BE2C (cell line): Measurements from ENCODE around the gene GAS6.

Experiments used
- DNase-seq: peaks from one replicate; pipeline ENCODE4 v3.0.0-alpha.2; 2020
- H3K27me3 ChIP-seq: fragments of 250-450 bp; sonication (Bioruptor Pico); 2 replicates; pipeline ENCODE4 v1.5.1; 2020; ENCODE audit warnings: mild to moderate bottlenecking
- H3K36me3 ChIP-seq: fragments of 250-450 bp; sonication (Bioruptor Pico); 2 replicates; pipeline ENCODE4 v1.5.1; 2020; ENCODE audit warnings: mild to moderate bottlenecking
- H3K4me1 ChIP-seq: fragments of 250-450 bp; sonication (Bioruptor Pico); 2 replicates; pipeline ENCODE4 v1.5.1; 2020
- H3K4me3 ChIP-seq: 2 replicates; pipeline ENCODE4 v1.5.1; 2011; ENCODE audit warnings: low read depth, low read length
- H3K9me3 ChIP-seq: fragments of 250-450 bp; sonication (Bioruptor Pico); 2 replicates; pipeline ENCODE4 v1.5.1; 2020
- TF ChIP-seq, protein P1 (sequence below): IDR thresholded peaks from 2 replicates; pipeline ENCODE4 v1.5.1; 2012; ENCODE audit warnings: mild to moderate bottlenecking, low read depth, low read length

GAS6 gene

DNA sequence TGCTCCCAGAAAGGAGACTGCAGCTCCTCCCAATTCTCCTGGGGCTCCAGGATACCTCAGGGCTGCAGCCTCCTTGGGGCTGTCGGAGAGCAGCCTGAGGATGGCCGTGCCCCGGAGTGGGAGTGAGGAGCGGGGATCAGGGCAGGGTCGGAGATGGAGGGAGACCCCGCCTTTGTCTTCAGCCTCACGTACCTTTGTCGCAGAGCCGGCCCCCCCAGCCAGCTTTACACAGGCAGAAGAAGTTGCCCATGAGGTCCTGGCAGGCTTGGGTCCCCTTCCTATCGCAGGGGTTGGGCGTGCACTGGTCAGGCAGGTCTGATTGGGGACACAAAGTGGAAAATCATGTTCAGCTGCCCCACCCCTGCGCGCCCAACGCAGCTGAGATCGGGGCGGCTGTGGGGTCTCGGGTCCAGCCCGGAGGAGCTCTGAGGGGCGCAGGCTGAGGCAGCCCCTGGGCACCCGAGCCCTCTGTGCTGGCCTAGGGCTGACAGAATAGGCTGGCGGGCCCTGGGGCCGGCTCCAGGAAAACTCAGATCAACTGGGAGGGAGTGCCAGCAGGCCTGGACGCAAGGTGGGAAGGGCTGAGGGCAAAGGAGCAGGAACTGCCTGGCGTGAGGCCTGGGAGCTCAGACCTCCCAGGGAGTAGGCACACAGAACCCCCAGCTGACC is 24.2 kb downstream of the GAS6 start:
- DNase-seq = no peak
- Histone ChIP-seq H3K4me3 (no peak overlapping the region), H3K4me1 (peaks cover 15% of the 10 kb centered on the region), H3K27me3 (no peaks in the 10 kb centered on the region), H3K36me3 (no peaks in the 10 kb centered on the region), H3K9me3 (no peaks in the 10 kb centered on the region)
- TF ChIP-seq, protein P1, sequence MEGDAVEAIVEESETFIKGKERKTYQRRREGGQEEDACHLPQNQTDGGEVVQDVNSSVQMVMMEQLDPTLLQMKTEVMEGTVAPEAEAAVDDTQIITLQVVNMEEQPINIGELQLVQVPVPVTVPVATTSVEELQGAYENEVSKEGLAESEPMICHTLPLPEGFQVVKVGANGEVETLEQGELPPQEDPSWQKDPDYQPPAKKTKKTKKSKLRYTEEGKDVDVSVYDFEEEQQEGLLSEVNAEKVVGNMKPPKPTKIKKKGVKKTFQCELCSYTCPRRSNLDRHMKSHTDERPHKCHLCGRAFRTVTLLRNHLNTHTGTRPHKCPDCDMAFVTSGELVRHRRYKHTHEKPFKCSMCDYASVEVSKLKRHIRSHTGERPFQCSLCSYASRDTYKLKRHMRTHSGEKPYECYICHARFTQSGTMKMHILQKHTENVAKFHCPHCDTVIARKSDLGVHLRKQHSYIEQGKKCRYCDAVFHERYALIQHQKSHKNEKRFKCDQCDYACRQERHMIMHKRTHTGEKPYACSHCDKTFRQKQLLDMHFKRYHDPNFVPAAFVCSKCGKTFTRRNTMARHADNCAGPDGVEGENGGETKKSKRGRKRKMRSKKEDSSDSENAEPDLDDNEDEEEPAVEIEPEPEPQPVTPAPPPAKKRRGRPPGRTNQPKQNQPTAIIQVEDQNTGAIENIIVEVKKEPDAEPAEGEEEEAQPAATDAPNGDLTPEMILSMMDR = no peak

DNA sequence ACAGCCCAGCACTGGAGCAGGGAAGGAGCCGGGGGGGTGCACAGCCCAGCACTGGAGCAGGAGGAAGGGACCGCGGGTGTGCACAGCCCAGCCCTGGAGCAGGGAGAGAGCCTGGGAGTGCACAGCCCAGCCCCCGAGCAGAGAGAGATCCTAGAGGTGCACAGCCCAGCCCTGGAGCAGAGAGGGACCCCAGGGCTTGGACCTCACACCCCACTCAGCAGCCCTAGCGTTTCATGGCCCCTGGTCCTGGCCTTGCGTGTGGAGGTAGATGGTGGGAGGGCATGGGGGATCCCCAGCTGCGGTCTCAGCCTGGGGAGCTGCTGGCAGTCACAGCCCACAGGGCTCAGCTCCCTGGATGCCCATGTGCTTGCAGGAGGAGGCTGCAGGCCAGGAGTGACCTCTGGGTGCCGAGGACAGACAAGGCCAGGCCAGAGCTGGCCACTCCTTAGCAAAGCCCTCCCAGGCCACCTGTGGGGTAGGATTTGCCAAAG is 25.1 kb downstream of the GAS6 start:
- Histone ChIP-seq H3K4me1 (peaks cover 15% of the 10 kb centered on the region), H3K4me3 (no peak overlapping the region)
- TF ChIP-seq, protein P1 = no peak

DNA sequence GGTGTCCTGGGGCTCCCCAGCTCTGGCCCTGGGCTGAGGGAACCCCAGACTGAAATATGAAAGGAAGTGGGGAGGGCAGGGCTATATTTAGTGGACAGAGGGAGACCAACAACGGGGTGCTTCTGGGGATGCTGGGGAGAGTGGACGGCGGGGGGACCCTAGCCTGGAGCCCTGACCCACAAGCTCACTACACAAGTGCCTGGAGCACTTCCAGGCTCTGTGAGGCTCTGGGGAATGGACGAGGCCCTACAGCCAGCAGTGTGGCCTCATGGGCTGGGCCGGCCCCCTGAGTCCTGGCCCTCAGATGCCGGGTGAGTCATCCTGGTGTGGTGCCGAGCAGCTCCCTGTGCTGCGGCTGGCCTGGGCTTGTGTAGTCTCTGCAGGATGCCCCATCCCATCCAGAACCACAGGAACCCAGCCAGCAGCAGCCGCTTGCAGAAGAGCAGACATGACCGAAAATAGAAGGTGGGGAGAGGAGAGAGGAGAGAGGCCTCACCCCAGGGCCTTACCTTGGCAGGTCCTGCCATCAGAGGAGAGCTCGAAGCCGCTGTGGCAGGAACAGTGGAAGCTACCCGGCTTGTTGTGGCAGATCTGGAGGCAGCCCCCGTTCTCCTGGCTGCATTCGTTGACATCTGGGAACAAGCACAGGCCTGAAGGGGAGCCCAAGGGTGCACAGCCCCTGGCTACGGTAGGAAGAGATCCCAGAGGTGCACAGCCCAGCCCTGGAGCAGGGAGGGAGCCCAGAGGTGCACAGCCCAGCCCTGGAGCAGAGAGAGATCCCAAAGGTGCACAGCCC is 26.1 kb downstream of the GAS6 start:
- Histone ChIP-seq H3K36me3 (no peaks in the 10 kb centered on the region), H3K4me1 (peaks cover 15% of the 10 kb centered on the region), H3K9me3 (no peaks in the 10 kb centered on the region), H3K27me3 (no peaks in the 10 kb centered on the region), H3K4me3 (no peak overlapping the region)
- DNase-seq = peak; percentile 90
- TF ChIP-seq, protein P1 = no peak

More for the DNA sequence above, 25.1 kb downstream of the GAS6 start:
- DNase-seq = no peak
- Histone ChIP-seq H3K27me3 (no peaks in the 10 kb centered on the region), H3K9me3 (no peaks in the 10 kb centered on the region), H3K36me3 (no peaks in the 10 kb centered on the region)

DNA sequence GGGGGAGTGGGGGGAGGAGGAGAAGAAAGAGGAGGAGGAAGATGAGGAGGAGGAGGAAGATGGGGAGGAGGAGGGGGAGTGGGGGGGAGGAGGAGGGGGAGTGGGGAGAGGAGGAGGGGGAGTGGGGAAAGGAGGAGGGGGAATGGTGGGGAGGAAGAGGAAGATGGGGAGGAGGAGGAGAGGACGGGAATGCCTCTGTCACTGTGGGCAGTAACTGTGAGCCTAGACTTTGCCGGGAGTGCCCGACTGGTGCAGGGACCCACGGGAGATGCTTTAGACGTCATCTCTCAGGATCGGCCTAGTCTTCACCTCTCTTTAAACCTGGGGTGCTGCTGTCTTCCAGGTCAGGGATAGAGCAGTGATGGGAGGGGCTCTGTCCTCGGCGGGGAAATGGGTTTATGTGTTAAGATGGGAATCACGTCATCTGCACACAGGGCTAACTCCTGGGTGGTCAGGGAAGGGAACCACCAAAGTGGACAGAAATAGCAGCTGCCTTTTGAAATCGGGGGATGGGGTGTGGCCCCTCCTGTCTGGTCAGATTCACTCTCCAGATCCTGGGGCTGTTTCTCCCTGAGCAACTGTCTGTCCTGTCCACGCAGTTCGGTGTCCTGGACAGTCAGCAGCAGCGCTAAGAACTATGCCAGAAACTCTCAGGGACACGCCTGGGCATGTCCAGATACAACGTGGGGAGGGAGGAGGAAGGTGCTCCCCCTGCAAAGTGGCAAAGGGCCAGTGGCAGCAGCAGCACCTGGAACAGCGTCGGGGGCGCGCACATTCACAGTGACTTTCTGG is 26.9 kb downstream of the GAS6 start:
- Histone ChIP-seq H3K9me3 (no peaks in the 10 kb centered on the region), H3K27me3 (no peaks in the 10 kb centered on the region), H3K4me3 (no peak overlapping the region), H3K4me1 (peaks cover 15% of the 10 kb centered on the region), H3K36me3 (no peaks in the 10 kb centered on the region)
- no peak for DNase-seq
- TF ChIP-seq, protein P1 = no peak

DNA sequence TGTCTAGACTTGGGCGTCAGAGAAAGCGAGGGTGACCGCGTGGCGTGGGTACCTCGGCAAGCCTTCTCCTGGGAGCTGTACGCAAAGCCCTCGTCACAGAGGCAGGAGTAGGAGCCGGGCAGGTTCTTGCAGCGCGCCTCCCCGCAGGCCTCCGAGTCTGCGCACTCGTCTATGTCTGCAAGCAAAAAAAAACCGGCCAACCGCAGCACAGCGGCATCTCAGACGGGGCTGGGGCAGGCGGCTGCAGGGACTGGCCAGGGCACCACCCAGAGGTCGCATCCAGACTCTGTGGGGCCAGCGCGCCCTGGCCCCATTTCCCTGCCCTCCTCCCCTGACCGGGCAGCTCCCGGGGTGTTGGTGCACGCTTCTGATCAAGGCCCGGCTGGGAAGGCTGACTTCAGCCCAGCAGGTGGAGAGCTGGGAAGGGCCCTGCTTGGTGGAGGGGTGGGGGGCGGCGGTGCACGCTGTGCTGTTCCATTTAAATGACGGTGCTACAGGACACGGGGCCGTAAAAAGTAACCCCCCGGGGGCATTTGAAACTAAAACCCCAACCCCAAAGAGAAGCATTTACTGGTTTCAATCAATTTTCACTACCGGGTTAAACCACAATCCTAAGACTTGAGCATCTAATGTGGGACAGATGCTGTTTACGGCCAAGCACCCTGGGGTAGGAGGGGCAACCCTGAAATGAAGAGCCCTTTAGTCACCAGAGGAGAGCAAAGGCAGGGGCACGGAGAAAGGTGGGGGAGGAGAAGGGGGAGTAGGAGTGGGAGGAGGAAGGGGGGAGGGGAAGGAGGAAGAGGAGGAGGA is 28.2 kb downstream of the GAS6 start:
- Histone ChIP-seq H3K36me3 (no peaks in the 10 kb centered on the region), H3K4me1 (peaks cover 15% of the 10 kb centered on the region), H3K9me3 (no peaks in the 10 kb centered on the region), H3K4me3 (no peak overlapping the region), H3K27me3 (no peaks in the 10 kb centered on the region)
- DNase-seq = no peak
- TF ChIP-seq, protein P1 = no peak
